Measurements from ENCODE around the gene OTOGL.

OTOGL gene

DNA sequence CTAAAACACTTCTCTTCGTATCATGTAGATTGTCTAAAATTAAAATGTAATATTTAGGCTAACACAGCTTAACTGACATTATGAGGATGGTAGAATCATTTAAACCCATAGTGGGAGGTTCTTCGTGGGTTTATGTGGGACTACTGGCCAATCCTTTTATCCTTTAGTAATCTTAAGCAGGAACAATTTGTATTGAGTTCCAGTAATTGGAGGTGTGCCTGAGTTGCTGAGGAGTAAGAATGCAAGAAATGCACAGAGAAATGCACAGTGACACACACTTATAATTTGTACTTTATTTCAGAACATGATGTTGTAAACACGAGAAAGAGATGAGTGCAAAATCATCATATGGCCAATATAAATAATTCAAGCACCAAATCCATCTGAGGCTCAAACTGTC, 22.3 kb downstream of the OTOGL start:
- no peak overlapping the region for H4K12ac ChIP-seq (ENCODE audit: low read depth, low read length)
- H3K9ac ChIP-seq (ENCODE audit: low read length), result no peak overlapping the region
- DNase-seq, result peak in 1 of 2 donors; percentile 22
- H4K8ac ChIP-seq (ENCODE audit: low read depth, low read length), result no peak overlapping the region
- no peak overlapping the region for H2BK5ac ChIP-seq (ENCODE audit: low read depth, low read length, poor library complexity)
- no peaks in the 10 kb centered on the region for H3K27me3 ChIP-seq (ENCODE audit: insufficient read depth, low read length)
- H2AK5ac ChIP-seq (ENCODE audit: low read length), result no peak overlapping the region
- H3K4me2 ChIP-seq (ENCODE audit: low read length), result no peak overlapping the region
- H2AFZ ChIP-seq (ENCODE audit: insufficient read depth, low read length, poor library complexity), result no peak overlapping the region
- no peak overlapping the region for H3K23ac ChIP-seq (ENCODE audit: low read length)
- WGBS (ENCODE audit: extremely low coverage, insufficient coverage, insufficient read length), result no CpG with 5 or more reads among the region's 3 CpGs
- no peaks in the 10 kb centered on the region for H3K9me3 ChIP-seq (ENCODE audit: insufficient read depth, low read depth, low read length)
- H3K79me2 ChIP-seq (ENCODE audit: control insufficient read depth, insufficient read depth, low read length, poor library complexity), result no peaks in the 10 kb centered on the region
- no peak overlapping the region for H3K14ac ChIP-seq (ENCODE audit: low read length)
- no peak overlapping the region for H3K27ac ChIP-seq (ENCODE audit: low read depth, low read length)
- H3K4me1 ChIP-seq (ENCODE audit: control insufficient read depth in 1 of 2, insufficient read depth in 2 of 2, low read length in 2 of 2), result no peaks in the 10 kb centered on the region
- no peaks in the 10 kb centered on the region for H3K79me1 ChIP-seq (ENCODE audit: low read length)
- no peak overlapping the region for H3K4me3 ChIP-seq (ENCODE audit: low read depth, low read length)
- no peak overlapping the region for H2BK120ac ChIP-seq (ENCODE audit: insufficient read depth, low read length, poor library complexity)
- no peak overlapping the region for H4K91ac ChIP-seq (ENCODE audit: low read depth, low read length)
- no peak overlapping the region for H2BK12ac ChIP-seq (ENCODE audit: low read length)
- no peaks in the 10 kb centered on the region for H3K36me3 ChIP-seq (ENCODE audit: control insufficient read depth in 1 of 2, insufficient read depth in 2 of 2, low read length in 2 of 2)
- H3K18ac ChIP-seq (ENCODE audit: low read length), result no peak overlapping the region
- no peak overlapping the region for H3K4ac ChIP-seq (ENCODE audit: low read depth, low read length)

DNA sequence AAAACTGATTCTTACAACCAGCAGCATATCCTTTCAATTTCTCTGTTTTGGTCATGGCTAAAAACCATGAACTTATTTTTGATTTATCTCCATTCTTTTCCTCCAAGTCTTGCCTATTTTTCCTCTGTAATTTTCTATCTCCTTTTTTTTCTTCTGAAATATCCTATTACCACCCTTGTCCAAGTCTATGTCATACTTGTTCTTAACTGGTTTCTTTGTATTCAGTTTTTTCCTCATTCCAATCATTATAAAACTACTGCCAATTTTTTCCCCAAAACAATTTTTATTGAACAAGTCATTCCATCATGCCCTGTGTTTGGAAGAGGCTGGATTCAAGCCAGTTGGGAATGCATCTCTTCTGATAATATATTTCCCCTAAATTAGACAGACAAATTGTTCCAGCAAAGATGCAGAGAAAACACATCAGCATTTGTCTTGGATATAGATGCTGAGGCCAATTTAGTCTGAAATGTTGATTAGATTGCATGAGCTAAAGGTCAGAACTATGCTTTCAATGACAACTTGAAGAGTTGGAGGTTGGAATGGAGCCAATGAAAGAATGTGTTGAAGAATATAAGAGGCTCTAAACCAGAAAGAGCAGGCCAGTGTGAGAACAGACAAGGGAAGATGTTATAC, 30.7 kb downstream of the OTOGL start:
- Histone ChIP-seq H2AK5ac (ENCODE audit: low read length) (no peak overlapping the region), H3K23ac (ENCODE audit: low read length) (no peak overlapping the region), H3K4me3 (ENCODE audit: low read depth, low read length) (no peak overlapping the region)

DNA sequence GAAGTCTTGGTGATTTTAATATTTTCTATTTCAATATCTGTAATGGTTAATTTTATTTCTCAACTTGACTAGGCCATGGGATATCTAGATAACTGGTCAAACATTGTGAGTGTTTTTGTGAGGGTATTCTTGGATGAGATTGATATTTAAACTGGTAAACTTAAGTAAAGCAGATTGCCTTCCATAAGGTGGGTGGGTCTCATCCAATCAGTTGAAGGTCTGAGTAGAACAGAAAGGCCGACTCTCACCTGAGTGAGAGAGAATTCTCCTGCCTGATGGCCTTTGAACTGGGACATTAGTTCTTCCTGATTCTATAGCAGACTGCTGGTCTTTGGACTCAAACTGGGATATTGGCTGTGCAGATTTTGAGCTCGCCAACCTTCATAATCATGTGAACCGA, 36.3 kb downstream of the OTOGL start:
- Histone ChIP-seq H2BK12ac (ENCODE audit: low read length) (no peak overlapping the region), H4K8ac (ENCODE audit: low read depth, low read length) (no peak overlapping the region), H3K36me3 (ENCODE audit: control insufficient read depth in 1 of 2, insufficient read depth in 2 of 2, low read length in 2 of 2) (no peaks in the 10 kb centered on the region), H2AFZ (ENCODE audit: insufficient read depth, low read length, poor library complexity) (no peak overlapping the region), H4K91ac (ENCODE audit: low read depth, low read length) (no peak overlapping the region), H3K27me3 (ENCODE audit: insufficient read depth, low read length) (no peaks in the 10 kb centered on the region), H3K9ac (ENCODE audit: low read length) (no peak overlapping the region), H3K79me2 (ENCODE audit: control insufficient read depth, insufficient read depth, low read length, poor library complexity) (no peaks in the 10 kb centered on the region), H3K4me3 (ENCODE audit: low read depth, low read length) (no peak overlapping the region), H3K18ac (ENCODE audit: low read length) (no peak overlapping the region), H3K27ac (ENCODE audit: low read depth, low read length) (no peak overlapping the region), H3K14ac (ENCODE audit: low read length) (no peak overlapping the region), H2BK120ac (ENCODE audit: insufficient read depth, low read length, poor library complexity) (no peak overlapping the region), H3K4ac (ENCODE audit: low read depth, low read length) (no peak overlapping the region), H4K12ac (ENCODE audit: low read depth, low read length) (no peak overlapping the region), H3K9me3 (ENCODE audit: insufficient read depth, low read depth, low read length) (no peaks in the 10 kb centered on the region), H2BK5ac (ENCODE audit: low read depth, low read length, poor library complexity) (no peak overlapping the region), H3K4me1 (ENCODE audit: control insufficient read depth in 1 of 2, insufficient read depth in 2 of 2, low read length in 2 of 2) (no peaks in the 10 kb centered on the region), H3K4me2 (ENCODE audit: low read length) (no peak overlapping the region), H2AK5ac (ENCODE audit: low read length) (no peak overlapping the region), H3K79me1 (ENCODE audit: low read length) (no peaks in the 10 kb centered on the region), H3K23ac (ENCODE audit: low read length) (no peak overlapping the region)
- no CpG with 5 or more reads among the region's 3 CpGs for WGBS (ENCODE audit: extremely low coverage, insufficient coverage, insufficient read length)
- DNase-seq, result no peak

More for the DNA sequence above, 30.7 kb downstream of the OTOGL start:
- no peak overlapping the region for H3K9ac ChIP-seq (ENCODE audit: low read length)
- no peak overlapping the region for H2BK5ac ChIP-seq (ENCODE audit: low read depth, low read length, poor library complexity)
- no peak overlapping the region for H3K4me2 ChIP-seq (ENCODE audit: low read length)
- no peak overlapping the region for H2BK12ac ChIP-seq (ENCODE audit: low read length)
- H3K4me1 ChIP-seq (ENCODE audit: control insufficient read depth in 1 of 2, insufficient read depth in 2 of 2, low read length in 2 of 2), result no peaks in the 10 kb centered on the region
- no peak overlapping the region for H2BK120ac ChIP-seq (ENCODE audit: insufficient read depth, low read length, poor library complexity)
- no peaks in the 10 kb centered on the region for H3K9me3 ChIP-seq (ENCODE audit: insufficient read depth, low read depth, low read length)
- H3K14ac ChIP-seq (ENCODE audit: low read length), result no peak overlapping the region
- no peak overlapping the region for H2AFZ ChIP-seq (ENCODE audit: insufficient read depth, low read length, poor library complexity)
- H3K27me3 ChIP-seq (ENCODE audit: insufficient read depth, low read length), result no peaks in the 10 kb centered on the region
- no peaks in the 10 kb centered on the region for H3K36me3 ChIP-seq (ENCODE audit: control insufficient read depth in 1 of 2, insufficient read depth in 2 of 2, low read length in 2 of 2)
- H3K79me2 ChIP-seq (ENCODE audit: control insufficient read depth, insufficient read depth, low read length, poor library complexity), result no peaks in the 10 kb centered on the region
- no peak overlapping the region for H4K12ac ChIP-seq (ENCODE audit: low read depth, low read length)
- H3K27ac ChIP-seq (ENCODE audit: low read depth, low read length), result no peak overlapping the region
- H3K79me1 ChIP-seq (ENCODE audit: low read length), result no peaks in the 10 kb centered on the region
- H3K18ac ChIP-seq (ENCODE audit: low read length), result no peak overlapping the region
- H4K8ac ChIP-seq (ENCODE audit: low read depth, low read length), result no peak overlapping the region
- no peak overlapping the region for H4K91ac ChIP-seq (ENCODE audit: low read depth, low read length)
- no peak overlapping the region for H3K4ac ChIP-seq (ENCODE audit: low read depth, low read length)
- no peak for DNase-seq

DNA sequence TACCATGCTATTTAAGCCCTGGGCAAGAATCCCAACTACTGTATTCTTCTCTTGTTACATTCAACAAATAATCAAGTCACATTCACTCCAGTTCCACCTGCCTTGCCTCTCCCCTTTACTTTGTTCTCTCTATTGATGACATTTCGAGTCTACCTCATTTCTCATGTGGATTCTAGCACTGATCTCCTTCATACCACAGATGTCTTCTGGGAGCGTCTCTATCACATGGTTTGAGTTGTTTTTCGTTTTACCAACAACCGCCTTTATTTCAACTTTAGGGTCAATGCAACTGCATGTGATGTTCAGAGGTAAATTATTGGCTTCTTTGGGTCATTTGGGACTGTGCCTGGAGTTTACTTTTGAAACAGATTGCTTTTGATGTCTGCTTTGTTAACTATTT, 40.7 kb downstream of the OTOGL start:
- Histone ChIP-seq H3K27ac (ENCODE audit: low read depth, low read length) (no peak overlapping the region), H3K4me3 (ENCODE audit: low read depth, low read length) (no peak overlapping the region)
- WGBS (ENCODE audit: extremely low coverage, insufficient coverage, insufficient read length), result no CpG with 5 or more reads among the region's 4 CpGs

More for the DNA sequence above, 40.7 kb downstream of the OTOGL start:
- Histone ChIP-seq H3K79me2 (ENCODE audit: control insufficient read depth, insufficient read depth, low read length, poor library complexity) (no peaks in the 10 kb centered on the region), H4K91ac (ENCODE audit: low read depth, low read length) (no peak overlapping the region), H3K36me3 (ENCODE audit: control insufficient read depth in 1 of 2, insufficient read depth in 2 of 2, low read length in 2 of 2) (no peaks in the 10 kb centered on the region), H2AK5ac (ENCODE audit: low read length) (no peak overlapping the region), H3K9ac (ENCODE audit: low read length) (no peak overlapping the region), H3K4me2 (ENCODE audit: low read length) (no peak overlapping the region), H3K9me3 (ENCODE audit: insufficient read depth, low read depth, low read length) (no peaks in the 10 kb centered on the region), H3K27me3 (ENCODE audit: insufficient read depth, low read length) (no peaks in the 10 kb centered on the region), H3K18ac (ENCODE audit: low read length) (no peak overlapping the region), H3K4me1 (ENCODE audit: control insufficient read depth in 1 of 2, insufficient read depth in 2 of 2, low read length in 2 of 2) (no peaks in the 10 kb centered on the region), H2BK120ac (ENCODE audit: insufficient read depth, low read length, poor library complexity) (no peak overlapping the region), H2BK5ac (ENCODE audit: low read depth, low read length, poor library complexity) (no peak overlapping the region), H4K12ac (ENCODE audit: low read depth, low read length) (no peak overlapping the region), H3K79me1 (ENCODE audit: low read length) (no peaks in the 10 kb centered on the region), H3K23ac (ENCODE audit: low read length) (no peak overlapping the region), H3K4ac (ENCODE audit: low read depth, low read length) (no peak overlapping the region), H2AFZ (ENCODE audit: insufficient read depth, low read length, poor library complexity) (no peak overlapping the region), H3K14ac (ENCODE audit: low read length) (no peak overlapping the region), H2BK12ac (ENCODE audit: low read length) (no peak overlapping the region), H4K8ac (ENCODE audit: low read depth, low read length) (no peak overlapping the region)
- no peak for DNase-seq

Measured in trophoblast cell (in vitro differentiated cells and primary cell).